SK-N-SH treated with all-trans-retinoic acid at 6 μM for 48 hours (cell line): ENCODE measurements around the gene C1RL.

Experiments
- CREB5 ChIP-seq: fragments of 250-450 bp; sonication (Bioruptor Pico); IDR thresholded peaks from 2 replicates; pipeline ENCODE4 v1.5.1; 2020; ENCODE audit warnings: low read depth, mild to moderate bottlenecking, moderate library complexity
- GLIS3 ChIP-seq: fragments of 250-450 bp; sonication (Bioruptor Pico); IDR thresholded peaks from 2 replicates; pipeline ENCODE4 v1.5.0; 2020; ENCODE audit warnings: mild to moderate bottlenecking, moderate library complexity
- ISL1 ChIP-seq: fragments of 250-450 bp; sonication (Bioruptor Pico); IDR thresholded peaks from 2 replicates; pipeline ENCODE4 v2.1.2; 2022; ENCODE audit warnings: mild to moderate bottlenecking, moderate library complexity
- OSR1 ChIP-seq: fragments of 250-450 bp; sonication (Bioruptor Pico); IDR thresholded peaks from 2 replicates; pipeline ENCODE4 v1.8.0; 2022; ENCODE audit warnings: moderate library complexity, mild to moderate bottlenecking, inconsistent platforms
- PPARA ChIP-seq: fragments of 250-450 bp; sonication (Bioruptor Pico); IDR thresholded peaks from 2 replicates; pipeline ENCODE4 v1.5.0; 2020; ENCODE audit warnings: mild to moderate bottlenecking, borderline replicate concordance
- TCF4 ChIP-seq: fragments of 250-450 bp; sonication (Bioruptor Pico); IDR thresholded peaks from 2 replicates; pipeline ENCODE4 v1.8.0; 2021; ENCODE audit warnings: mild to moderate bottlenecking, moderate library complexity, borderline replicate concordance
- TOX ChIP-seq: fragments of 250-450 bp; sonication (Bioruptor Pico); IDR thresholded peaks from 2 replicates; pipeline ENCODE4 v1.8.0; 2021; ENCODE audit warnings: mild to moderate bottlenecking, moderate library complexity, borderline replicate concordance
- ZC3H10 ChIP-seq: fragments of 250-450 bp; sonication (Bioruptor Pico); IDR thresholded peaks from 2 replicates; pipeline ENCODE4 v1.5.1; 2021; ENCODE audit warnings: mild to moderate bottlenecking, moderate library complexity
- ZFP3 ChIP-seq: fragments of 250-450 bp; sonication (Bioruptor Pico); IDR thresholded peaks from 2 replicates; pipeline ENCODE4 v1.5.0; 2020; ENCODE audit warnings: mild to moderate bottlenecking, moderate library complexity
- ZFP30 ChIP-seq: fragments of 450-650 bp; formaldehyde crosslinking; IDR thresholded peaks from 2 replicates; pipeline ENCODE4 v1.5.0; 2022; ENCODE audit warnings: mild to moderate bottlenecking, moderate library complexity
- ZNF565 ChIP-seq: fragments of 450-650 bp; formaldehyde crosslinking; conservative IDR thresholded peaks from 2 replicates; pipeline ENCODE4 v1.5.0; 2020; ENCODE audit warnings: low read depth, mild to moderate bottlenecking, moderate library complexity
- ZNF70 ChIP-seq: fragments of 450-650 bp; formaldehyde crosslinking; IDR thresholded peaks from 2 replicates; pipeline ENCODE4 v1.5.0; 2020; ENCODE audit warnings: mild to moderate bottlenecking, moderate library complexity
- ZNF8 ChIP-seq: fragments of 450-650 bp; formaldehyde crosslinking; IDR thresholded peaks from 2 replicates; pipeline ENCODE4 v1.5.0; 2020; ENCODE audit warnings: mild to moderate bottlenecking, moderate library complexity
- TF ChIP-seq, protein P1 (sequence below): fragments of 250-450 bp; sonication (Bioruptor Pico); IDR thresholded peaks from 2 replicates; pipeline ENCODE4 v1.8.0; 2020; ENCODE audit warnings: mild to moderate bottlenecking, moderate library complexity, borderline replicate concordance

- TF ChIP-seq TCF4 (CRISPR knock-in tag) (no peak), ZNF565 (CRISPR knock-in tag) (no peak), ZFP3 (CRISPR knock-in tag) (no peak), TOX (no peak), GLIS3 (CRISPR knock-in tag) (no peak), ZNF8 (no peak), ZC3H10 (CRISPR knock-in tag) (no peak), CREB5 (no peak), ZNF70 (CRISPR knock-in tag) (no peak), ISL1 (CRISPR knock-in tag) (no peak), ZFP30 (CRISPR knock-in tag) (no peak), OSR1 (CRISPR knock-in tag) (no peak), PPARA (no peak)
- TF ChIP-seq, protein P1, sequence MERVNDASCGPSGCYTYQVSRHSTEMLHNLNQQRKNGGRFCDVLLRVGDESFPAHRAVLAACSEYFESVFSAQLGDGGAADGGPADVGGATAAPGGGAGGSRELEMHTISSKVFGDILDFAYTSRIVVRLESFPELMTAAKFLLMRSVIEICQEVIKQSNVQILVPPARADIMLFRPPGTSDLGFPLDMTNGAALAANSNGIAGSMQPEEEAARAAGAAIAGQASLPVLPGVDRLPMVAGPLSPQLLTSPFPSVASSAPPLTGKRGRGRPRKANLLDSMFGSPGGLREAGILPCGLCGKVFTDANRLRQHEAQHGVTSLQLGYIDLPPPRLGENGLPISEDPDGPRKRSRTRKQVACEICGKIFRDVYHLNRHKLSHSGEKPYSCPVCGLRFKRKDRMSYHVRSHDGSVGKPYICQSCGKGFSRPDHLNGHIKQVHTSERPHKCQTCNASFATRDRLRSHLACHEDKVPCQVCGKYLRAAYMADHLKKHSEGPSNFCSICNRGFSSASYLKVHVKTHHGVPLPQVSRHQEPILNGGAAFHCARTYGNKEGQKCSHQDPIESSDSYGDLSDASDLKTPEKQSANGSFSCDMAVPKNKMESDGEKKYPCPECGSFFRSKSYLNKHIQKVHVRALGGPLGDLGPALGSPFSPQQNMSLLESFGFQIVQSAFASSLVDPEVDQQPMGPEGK (CRISPR knock-in tag) = no peak
These were observed 48.4 kb upstream of the C1RL start for GRCh38 chr12:7157391-7157790.
